H1 (cell line): ENCODE results near the gene UHRF1. TPM values are rescaled to one million over a fixed set of nuclear protein-coding genes. Genes with fewer than 3 reads are reported as not detected.

Experiments
- CTCF ChIA-PET: fragments of 300-600 bp; sonication (Branson Sonifier 250); formaldehyde crosslinking; loops from one replicate; lab custom pipeline; 2021; ENCODE audit not compliant: partially characterized antibody; lab: Charles Lee
- POLR2A ChIA-PET: fragments of 300-600 bp; sonication (Branson Sonifier 250); formaldehyde crosslinking; loops from one replicate; lab custom pipeline; 2021; ENCODE audit warnings: inconsistent platforms; ENCODE audit not compliant: partially characterized antibody; lab: Charles Lee
- DNase-seq, 2 experiments: peaks; one replicate each; pipeline versions ENCODE4 v3.0.0 to v3.0.0-alpha.2; 2010 to 2022; ENCODE audit warnings: low spot score in 2 of 2, low read depth in 1 of 2, mixed read lengths in 1 of 2
- FAIRE-seq: peaks from 2 replicates; lab custom pipeline; 2011; peaks lifted over from hg19 to GRCh38; lab: Jason Lieb, UNC
- H2AFZ ChIP-seq: 2 replicates; pipeline ENCODE4 v1.8.1; 2012; ENCODE audit warnings: low read length, inconsistent platforms
- H2AK5ac ChIP-seq: 2 replicates; pipeline ENCODE4 v1.6.1; 2013; ENCODE audit warnings: low read depth, low read length
- H2BK120ac ChIP-seq: replicated peaks from 2 replicates; pipeline ENCODE3; 2013; ENCODE audit warnings: low read depth, low read length, inconsistent platforms
- H2BK12ac ChIP-seq: 2 replicates; pipeline ENCODE4 v1.6.1; 2013; ENCODE audit warnings: low read depth, low read length
- H2BK15ac ChIP-seq: 2 replicates; pipeline ENCODE4 v1.6.1; 2013; ENCODE audit warnings: low read length
- H2BK20ac ChIP-seq: 2 replicates; pipeline ENCODE4 v1.6.1; 2013; ENCODE audit warnings: low read length
- H2BK5ac ChIP-seq: 2 replicates; pipeline ENCODE4 v1.6.1; 2013; ENCODE audit warnings: low read depth, low read length
- H3K14ac ChIP-seq: 2 replicates; pipeline ENCODE4 v1.6.1; 2013; ENCODE audit warnings: inconsistent platforms; ENCODE audit not compliant: insufficient read length
- H3K18ac ChIP-seq: 2 replicates; pipeline ENCODE4 v1.6.1; 2013; ENCODE audit warnings: low read length; ENCODE audit errors: extremely low read depth
- H3K23ac ChIP-seq: 2 replicates; pipeline ENCODE4 v1.6.1; 2013; ENCODE audit warnings: inconsistent platforms; ENCODE audit not compliant: insufficient read length
- H3K23me2 ChIP-seq: 2 replicates; pipeline ENCODE4 v1.6.1; 2013; ENCODE audit warnings: low read depth, low read length
- H3K27ac ChIP-seq: 2 replicates; pipeline ENCODE4 v1.6.1; 2011; ENCODE audit warnings: low read depth, low read length, inconsistent platforms
- H3K27me3 ChIP-seq, 4 experiments: replicated peaks in 1 of 4; 1 replicate in 1 of 4; 2 replicates in 3 of 4; pipeline versions ENCODE4 v1.6.1 to v1.8.1; 2011 to 2013; ENCODE audit warnings: low read length in 3 of 4, mild to moderate bottlenecking in 3 of 4, inconsistent platforms in 2 of 4, mixed read lengths in 2 of 4, moderate library complexity in 1 of 4; ENCODE audit not compliant: control insufficient read depth in 3 of 4, insufficient read depth in 3 of 4; ENCODE audit errors: extremely low read depth in 1 of 4
- H3K36me3 ChIP-seq, 4 experiments: 2 replicates each; pipeline versions ENCODE4 v1.6.1 to v1.8.1; 2011 to 2013; ENCODE audit warnings: mild to moderate bottlenecking in 4 of 4, low read length in 3 of 4, moderate library complexity in 2 of 4, control low read depth in 1 of 4, inconsistent platforms in 1 of 4; ENCODE audit not compliant: insufficient read depth in 4 of 4, control insufficient read depth in 2 of 4
- H3K4ac ChIP-seq: replicated peaks from 2 replicates; pipeline ENCODE3; 2013; ENCODE audit warnings: low read length, low read depth, mixed read lengths, inconsistent platforms; ENCODE audit not compliant: insufficient read length
- H3K4me1 ChIP-seq, 4 experiments: replicated peaks in 1 of 4; 1 replicate in 1 of 4; 2 replicates in 3 of 4; pipeline versions ENCODE4 v1.6.1 to v1.8.1; 2011 to 2013; ENCODE audit warnings: low read length in 3 of 4, inconsistent platforms in 2 of 4, mixed read lengths in 1 of 4; ENCODE audit not compliant: insufficient read depth in 4 of 4, control insufficient read depth in 3 of 4
- H3K4me2 ChIP-seq, 2 experiments: 2 replicates each; pipeline versions ENCODE4 v1.6.1 to v1.8.1; 2011 to 2013; ENCODE audit warnings: low read depth in 2 of 2, low read length in 2 of 2, control low read depth in 1 of 2, inconsistent platforms in 1 of 2, mild to moderate bottlenecking in 1 of 2; ENCODE audit not compliant: insufficient read depth in 1 of 2
- H3K4me3 ChIP-seq, 4 experiments: fragments of 200-600, 300-600 bp in 1 of 4; sonication (generic), shearing (Covaris generic), sonication (Bioruptor Twin) in 1 of 4; 2 replicates each; pipeline versions ENCODE4 v1.5.1 to v1.8.1; 2011 to 2016; ENCODE audit warnings: low read length in 4 of 4, low read depth in 3 of 4, control low read depth in 2 of 4, inconsistent platforms in 2 of 4, mild to moderate bottlenecking in 2 of 4, mixed read lengths in 1 of 4, moderate library complexity in 1 of 4; ENCODE audit not compliant: insufficient read depth in 2 of 4; ENCODE audit errors: extremely low read depth in 1 of 4
- H3K56ac ChIP-seq: replicated peaks from 2 replicates; pipeline ENCODE3; 2013; ENCODE audit warnings: low read depth, mild to moderate bottlenecking, mixed read lengths, low read length, inconsistent platforms; ENCODE audit not compliant: insufficient read length
- H3K79me1 ChIP-seq: 2 replicates; pipeline ENCODE4 v1.6.1; 2013; ENCODE audit warnings: low read depth, low read length, control low read depth
- H3K79me2 ChIP-seq, 2 experiments: 2 replicates each; pipeline versions ENCODE4 v1.6.1 to v1.8.1; 2012 to 2013; ENCODE audit warnings: low read length in 2 of 2, mild to moderate bottlenecking in 2 of 2, inconsistent platforms in 1 of 2; ENCODE audit not compliant: insufficient read depth in 2 of 2, control insufficient read depth in 1 of 2
- H3K9ac ChIP-seq, 4 experiments: replicated peaks in 1 of 4; 1 replicate in 1 of 4; 2 replicates in 3 of 4; pipeline versions ENCODE4 v1.6.1 to v1.8.1; 2011 to 2013; ENCODE audit warnings: low read depth in 3 of 4, low read length in 3 of 4, control low read depth in 2 of 4, mild to moderate bottlenecking in 2 of 4, moderate library complexity in 2 of 4, inconsistent platforms in 1 of 4; ENCODE audit errors: extremely low read depth in 1 of 4
- H3K9me3 ChIP-seq, 2 experiments: 2 replicates each; pipeline versions ENCODE4 v1.6.1 to v1.8.1; 2012 to 2013; ENCODE audit warnings: mild to moderate bottlenecking in 2 of 2, moderate library complexity in 2 of 2, control low read depth in 1 of 2, inconsistent platforms in 1 of 2, low read depth in 1 of 2, low read length in 1 of 2, mixed read lengths in 1 of 2; ENCODE audit not compliant: insufficient read depth in 2 of 2
- H4K20me1 ChIP-seq, 2 experiments: replicated peaks in 1 of 2; 2 replicates each; pipeline versions ENCODE3 to v1.8.1; 2011 to 2013; ENCODE audit warnings: inconsistent platforms in 2 of 2, low read length in 2 of 2, mild to moderate bottlenecking in 1 of 2; ENCODE audit not compliant: insufficient read depth in 2 of 2, control insufficient read depth in 1 of 2
- H4K5ac ChIP-seq: 2 replicates; pipeline ENCODE4 v1.6.1; 2013; ENCODE audit warnings: low read length, low read depth, mixed read lengths, inconsistent platforms; ENCODE audit not compliant: insufficient read length
- H4K8ac ChIP-seq: 2 replicates; pipeline ENCODE4 v1.8.0; 2013; ENCODE audit warnings: mild to moderate bottlenecking, moderate library complexity, low read length, inconsistent platforms; ENCODE audit not compliant: insufficient read depth; ENCODE audit errors: extremely low read depth
- H4K91ac ChIP-seq: replicated peaks from 2 replicates; pipeline ENCODE3; 2013; ENCODE audit warnings: low read length, mixed read lengths, inconsistent platforms; ENCODE audit not compliant: insufficient read length
- ASH2L ChIP-seq: fragments of 200-600, 300-600 bp; sonication (generic); IDR thresholded peaks from one replicate; pipeline ENCODE4 v1.7.1; 2017; ENCODE audit warnings: low read length
- BACH1 ChIP-seq: IDR thresholded peaks from 2 replicates; pipeline ENCODE4 v1.6.1; 2012; ENCODE audit warnings: low read length, improper control_type of control experiment
- CBX8 ChIP-seq: fragments of 300-800, 300-1000 bp; sonication (generic); IDR thresholded peaks from 2 replicates; pipeline ENCODE4 v1.7.1; 2016; ENCODE audit warnings: low read depth, low read length, borderline replicate concordance
- EP300 ChIP-seq, 2 experiments: IDR thresholded peaks; 1 replicate in 1 of 2; 2 replicates in 1 of 2; pipeline ENCODE4 v1.6.1; 2011 to 2012; ENCODE audit warnings: low read depth in 2 of 2, low read length in 2 of 2, mild to moderate bottlenecking in 2 of 2, borderline replicate concordance in 1 of 2, inconsistent platforms in 1 of 2, moderate library complexity in 1 of 2
- HDAC6 ChIP-seq: IDR thresholded peaks from one replicate; pipeline ENCODE4 v1.7.1; 2012; ENCODE audit warnings: low read depth, mild to moderate bottlenecking, inconsistent platforms, low read length, moderate library complexity
- NRF1 ChIP-seq: IDR thresholded peaks from 2 replicates; pipeline ENCODE4 v1.6.1; 2011; ENCODE audit warnings: mild to moderate bottlenecking, low read depth, low read length, improper control_type of control experiment
- SIN3A ChIP-seq, 2 experiments: IDR thresholded peaks in 1 of 2; conservative IDR thresholded peaks in 1 of 2; 2 replicates each; pipeline ENCODE4 v1.6.1; 2011 to 2012; ENCODE audit warnings: low read length in 2 of 2, improper control_type of control experiment in 1 of 2, low read depth in 1 of 2, mild to moderate bottlenecking in 1 of 2
- SIRT6 ChIP-seq: IDR thresholded peaks from one replicate; pipeline ENCODE4 v1.7.1; 2012; ENCODE audit warnings: low read length, inconsistent platforms
- WGBS, 2 experiments: shearing (Covaris generic) in 1 of 2; methylation state at CpG; one replicate each; pipeline versions ENCODE4 v1.1.6 to v1.1.7; 2013 to 2015; ENCODE audit warnings: low lambda C conversion rate in 2 of 2, mixed read lengths in 2 of 2, inconsistent platforms in 1 of 2, low coverage in 1 of 2, missing lambda C conversion rate in 1 of 2; ENCODE audit not compliant: insufficient replicate concordance in 2 of 2, insufficient coverage in 1 of 2, insufficient read length in 1 of 2; ENCODE audit errors: extremely low coverage in 1 of 2, missing lambda C conversion rate in 1 of 2; 5-methylcytosine and 5-hydroxymethylcytosine counted together
- polyA plus RNA-seq, 7 experiments: library from polyadenylated mRNA; depleted of rRNA in 3 of 7; stranded (reverse) in 5 of 7; unstranded in 2 of 7; fragments of >200 nt in 5 of 7; fragments of 200-250 nt in 2 of 7; gene quantifications; 1 replicate in 5 of 7; 2 replicates in 1 of 7; 4 replicates in 1 of 7; pipeline versions ENCODE4 v1.2.1 to v1.2.3, GENCODE V29; 2011 to 2013; ENCODE audit warnings: missing spikeins in 2 of 7, mixed read lengths in 2 of 7
- total RNA-seq: library from RNA; stranded (reverse); fragmentation: NEBNext Ultra II Directional; extraction: Animal tissue kit (Norgen Biotek cat#: 25700); gene quantifications from 2 replicates; pipeline ENCODE4 v1.2.1, GENCODE V29; 2021

The UHRF1 gene
- total and polyA plus RNA-seq, 2 of the 8 experiments (the other 6 are each of a cell fraction or from before 2014, with no cell fraction given) = 14.7 to 65.8 TPM

GRCh38 chr19:4952945-4953344, 43.6 kb downstream of the UHRF1 start:
- Histone ChIP-seq H3K27ac (no peak overlapping the region), H3K9me3 (no peaks in the 10 kb centered on the region), H2BK5ac (no peak overlapping the region), H3K9ac (no peak overlapping the region), H2BK15ac (no peak overlapping the region), H2BK12ac (no peak overlapping the region), H3K14ac (no peak overlapping the region), H3K23ac (no peak overlapping the region), H3K4me2 (no peak overlapping the region), H2AK5ac (no peak overlapping the region), H2BK20ac (no peak overlapping the region), H3K36me3 (peaks cover 9 to 64% (median 38%) of the 10 kb centered on the region in 4 experiments), H3K23me2 (no peaks in the 10 kb centered on the region), H3K18ac (no peak overlapping the region), H4K8ac (no peak overlapping the region; the same call in 1 of the 2 replicates), H3K79me2 (no peaks in the 10 kb centered on the region), H3K4me3 (no peak overlapping the region), H4K20me1 (peaks cover 0 to 5% of the 10 kb centered on the region in 2 experiments), H4K91ac (no peak overlapping the region), H2AFZ (no peak overlapping the region), H3K27me3 (no peaks in the 10 kb centered on the region), H3K56ac (no peak overlapping the region), H4K5ac (no peak overlapping the region), H2BK120ac (no peak overlapping the region), H3K4me1 (no peaks in the 10 kb centered on the region), H3K4ac (no peak overlapping the region), H3K79me1 (no peaks in the 10 kb centered on the region)
- FAIRE-seq (no peak), DNase-seq (no peak)
- 96% methylated on average over 18 of the region's 18 CpGs; no CpG with 5 or more reads in 1 of the 2 experiments for WGBS, 2 experiments
- ChIA-PET CTCF (interaction anchor here (0.7 to 2.7 kb wide), 3 partner anchors 72 to 109 kb away, joined by 4 to 9 read pairs (median 4); no protein-coding TSS in a partner anchor), POLR2A (no interaction called here)
- no peak for TF ChIP-seq CBX8
- TF ChIP-seq BACH1 = no peak
- TF ChIP-seq HDAC6 = no peak
- TF ChIP-seq ASH2L = no peak
- no peak for TF ChIP-seq NRF1
- no peak for TF ChIP-seq SIRT6
- no peak for TF ChIP-seq EP300 (IDR thresholded peaks at IDR 0.05; ENCODE audit: borderline replicate concordance in 1 of 2, low read depth in 2 of 2, low read length in 2 of 2)
- no peak for TF ChIP-seq SIN3A (conservative IDR thresholded peaks at IDR 0.05 in 1 of 2, IDR thresholded peaks at IDR 0.05 in 1 of 2; ENCODE audit: low read depth in 1 of 2, low read length in 2 of 2)
